ENCODE measurements around the gene VCP. TPM values are rescaled to one million over a fixed set of nuclear protein-coding genes. Genes with fewer than 3 reads are reported as not detected.

The VCP gene
- total and polyA plus RNA-seq, 9 of the 15 experiments (the other 6 are each of a cell fraction or from before 2014, with no cell fraction given) = 7.1 to 257 (median 199) TPM

- TF ChIP-seq AFF1 (IDR thresholded peaks at IDR 0.05; ENCODE audit: low read depth in 1 of 2, partially characterized antibody in 2 of 2) = no peak
These were observed 17.0 kb upstream of the VCP start (continued) for GRCh38 chr9:35089434-35089833.

- no peak overlapping the region for H3K9ac ChIP-seq (ENCODE audit: insufficient read depth in 1 of 2, low read depth in 2 of 2, low read length in 2 of 2)
- no peaks in the 10 kb centered on the region for H3K9me3 ChIP-seq (replicated peaks; ENCODE audit: control insufficient read depth, insufficient read depth, low read depth, low read length)
- BruUV-seq (replicated peaks) = no TSS peak
- H3K27me3 ChIP-seq (ENCODE audit: control insufficient read depth in 2 of 2, insufficient read depth in 2 of 2, low read length in 2 of 2) = no peaks in the 10 kb centered on the region
- peaks cover 0 to 9% of the 10 kb centered on the region in 2 experiments; a peak in 2 of 5 replicates for H3K4me1 ChIP-seq (replicated peaks in 1 of 2; ENCODE audit: control insufficient read depth in 2 of 2, insufficient read depth in 2 of 2, low read length in 2 of 2)
- ATAC-seq (no peak), DNase-seq (ENCODE audit: extremely low read depth in 1 of 4, low spot score in 3 of 4) (no peak), FAIRE-seq (no peak)
- in situ Hi-C loops (cut with MboI) = no loop called here
- no peak overlapping the region for H2AFZ ChIP-seq (ENCODE audit: low read depth, low read length)
- H3K4me2 ChIP-seq (ENCODE audit: insufficient read depth, low read length) = no peak overlapping the region
- POLR2A ChIA-PET = no interaction called here
- H3K27ac ChIP-seq (ENCODE audit: extremely low read depth, low read depth, low read length) = no peak overlapping the region
- TF ChIP-seq, protein P1, sequence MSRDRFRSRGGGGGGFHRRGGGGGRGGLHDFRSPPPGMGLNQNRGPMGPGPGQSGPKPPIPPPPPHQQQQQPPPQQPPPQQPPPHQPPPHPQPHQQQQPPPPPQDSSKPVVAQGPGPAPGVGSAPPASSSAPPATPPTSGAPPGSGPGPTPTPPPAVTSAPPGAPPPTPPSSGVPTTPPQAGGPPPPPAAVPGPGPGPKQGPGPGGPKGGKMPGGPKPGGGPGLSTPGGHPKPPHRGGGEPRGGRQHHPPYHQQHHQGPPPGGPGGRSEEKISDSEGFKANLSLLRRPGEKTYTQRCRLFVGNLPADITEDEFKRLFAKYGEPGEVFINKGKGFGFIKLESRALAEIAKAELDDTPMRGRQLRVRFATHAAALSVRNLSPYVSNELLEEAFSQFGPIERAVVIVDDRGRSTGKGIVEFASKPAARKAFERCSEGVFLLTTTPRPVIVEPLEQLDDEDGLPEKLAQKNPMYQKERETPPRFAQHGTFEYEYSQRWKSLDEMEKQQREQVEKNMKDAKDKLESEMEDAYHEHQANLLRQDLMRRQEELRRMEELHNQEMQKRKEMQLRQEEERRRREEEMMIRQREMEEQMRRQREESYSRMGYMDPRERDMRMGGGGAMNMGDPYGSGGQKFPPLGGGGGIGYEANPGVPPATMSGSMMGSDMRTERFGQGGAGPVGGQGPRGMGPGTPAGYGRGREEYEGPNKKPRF (IDR thresholded peaks at IDR 0.05; ENCODE audit: low read depth, low read length) = no peak
- TF ChIP-seq EHMT2 (IDR thresholded peaks at IDR 0.05) = no peak
- no peak for TF ChIP-seq STAG1 (CRISPR knock-in tag; IDR thresholded peaks at IDR 0.05; ENCODE audit: borderline replicate concordance)
- no peak for TF ChIP-seq MAFK (IDR thresholded peaks at IDR 0.05; ENCODE audit: low read length)
- no peak for TF ChIP-seq ZNF282 (CRISPR knock-in tag; IDR thresholded peaks at IDR 0.05)
- no peak for TF ChIP-seq HDAC8 (tag; IDR thresholded peaks at IDR 0.05)
- TF ChIP-seq ZNF347 (CRISPR knock-in tag; IDR thresholded peaks at IDR 0.05; ENCODE audit: low read depth) = no peak
- no peak for TF ChIP-seq TCF7L2 (IDR thresholded peaks at IDR 0.05; ENCODE audit: low read depth, low read length)
- TF ChIP-seq GABPB1 (CRISPR knock-in tag; IDR thresholded peaks at IDR 0.05) = no peak
- TF ChIP-seq, protein P2, sequence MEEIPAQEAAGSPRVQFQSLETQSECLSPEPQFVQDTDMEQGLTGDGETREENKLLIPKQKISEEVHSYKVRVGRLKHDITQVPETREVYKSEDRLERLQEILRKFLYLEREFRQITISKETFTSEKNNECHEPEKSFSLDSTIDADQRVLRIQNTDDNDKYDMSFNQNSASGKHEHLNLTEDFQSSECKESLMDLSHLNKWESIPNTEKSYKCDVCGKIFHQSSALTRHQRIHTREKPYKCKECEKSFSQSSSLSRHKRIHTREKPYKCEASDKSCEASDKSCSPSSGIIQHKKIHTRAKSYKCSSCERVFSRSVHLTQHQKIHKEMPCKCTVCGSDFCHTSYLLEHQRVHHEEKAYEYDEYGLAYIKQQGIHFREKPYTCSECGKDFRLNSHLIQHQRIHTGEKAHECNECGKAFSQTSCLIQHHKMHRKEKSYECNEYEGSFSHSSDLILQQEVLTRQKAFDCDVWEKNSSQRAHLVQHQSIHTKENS (CRISPR knock-in tag; IDR thresholded peaks at IDR 0.05) = no peak
- no peak overlapping the region for H3K4me3 ChIP-seq
- H4K20me1 ChIP-seq (replicated peaks; ENCODE audit: control insufficient read depth, insufficient read depth, low read length) = no peaks in the 10 kb centered on the region
- peaks cover 25% of the 10 kb centered on the region; the same call in 1 of the 3 replicates for H3K36me3 ChIP-seq (ENCODE audit: control insufficient read depth, insufficient read depth, low read length)
- WGBS (ENCODE audit: insufficient coverage, low coverage, missing lambda C conversion rate) = 60% methylated on average over 2 of the region's 2 CpGs
- no peaks in the 10 kb centered on the region for H3K79me2 ChIP-seq (ENCODE audit: control insufficient read depth, insufficient read depth, low read length)
- CTCF ChIA-PET (ENCODE audit: low intra/inter-chr PET ratio) = no interaction called here
- H3K9me1 ChIP-seq (ENCODE audit: control insufficient read depth, insufficient read depth, low read length) = no peaks in the 10 kb centered on the region
- intact Hi-C loops (cut with micrococcal nuclease) = no loop called here
These were observed 12.7 kb upstream of the VCP start for GRCh38 chr9:35085078-35085477.

All from K562 (cell line).